Nephron progenitor cell (in vitro differentiated cells): ENCODE data around the gene MRGPRF.

Source experiments
- DNase-seq: peaks from one replicate; pipeline ENCODE4 v3.0.0; 2021
- H3K27ac Mint-ChIP-seq: 2 replicates; pipeline ENCODE4 v1.8.0; 2021; ENCODE audit warnings: mild to moderate bottlenecking, moderate library complexity, mixed read lengths
- H3K27me3 Mint-ChIP-seq: 2 replicates; pipeline ENCODE4 v1.8.0; 2021; ENCODE audit warnings: mild to moderate bottlenecking, low read depth, mixed read lengths; ENCODE audit not compliant: poor library complexity
- H3K36me3 Mint-ChIP-seq: 2 replicates; pipeline ENCODE4 v1.8.0; 2021; ENCODE audit warnings: low read depth, mixed read lengths
- H3K4me1 Mint-ChIP-seq: 2 replicates; pipeline ENCODE4 v1.8.0; 2021; ENCODE audit warnings: mixed read lengths
- H3K4me3 Mint-ChIP-seq: 2 replicates; pipeline ENCODE4 v1.8.0; 2021; ENCODE audit warnings: mild to moderate bottlenecking, moderate library complexity, mixed read lengths
- H3K9me3 Mint-ChIP-seq: 2 replicates; pipeline ENCODE4 v1.8.0; 2021; ENCODE audit warnings: mild to moderate bottlenecking, moderate library complexity, mixed read lengths
- TF ChIP-seq, protein P1 (sequence below): fragments of 200-600 bp; sonication (generic); IDR thresholded peaks from 2 replicates; pipeline ENCODE4 v1.5.0; 2021; ENCODE audit warnings: antibody characterized with exemption

The MRGPRF gene

DNA sequence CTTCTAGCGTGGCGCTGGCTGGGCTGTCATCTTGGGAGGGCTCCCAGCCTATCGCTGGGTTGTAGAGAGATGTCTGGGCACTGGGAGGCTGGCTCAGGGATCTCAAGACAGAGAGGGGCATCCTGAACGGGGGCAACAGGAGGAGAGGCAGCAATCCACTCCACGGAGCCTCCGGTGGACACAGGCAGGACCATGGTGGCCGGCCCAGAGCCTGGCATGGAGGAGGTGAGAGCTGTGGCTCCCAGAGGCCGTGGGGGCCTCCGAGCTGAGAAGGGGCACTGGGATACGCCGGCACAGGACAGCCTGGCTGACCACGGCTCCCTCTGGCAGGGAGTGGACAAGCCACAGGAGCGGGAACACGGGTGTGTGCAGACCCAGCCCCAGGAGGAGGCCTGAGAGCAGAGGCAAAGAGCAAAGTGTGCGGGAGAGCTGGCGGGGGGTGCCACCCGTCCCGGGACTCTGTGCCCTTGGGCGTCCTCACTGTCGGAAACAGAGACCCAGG is 9.1 kb downstream of the MRGPRF start:
- TF ChIP-seq, protein P1, sequence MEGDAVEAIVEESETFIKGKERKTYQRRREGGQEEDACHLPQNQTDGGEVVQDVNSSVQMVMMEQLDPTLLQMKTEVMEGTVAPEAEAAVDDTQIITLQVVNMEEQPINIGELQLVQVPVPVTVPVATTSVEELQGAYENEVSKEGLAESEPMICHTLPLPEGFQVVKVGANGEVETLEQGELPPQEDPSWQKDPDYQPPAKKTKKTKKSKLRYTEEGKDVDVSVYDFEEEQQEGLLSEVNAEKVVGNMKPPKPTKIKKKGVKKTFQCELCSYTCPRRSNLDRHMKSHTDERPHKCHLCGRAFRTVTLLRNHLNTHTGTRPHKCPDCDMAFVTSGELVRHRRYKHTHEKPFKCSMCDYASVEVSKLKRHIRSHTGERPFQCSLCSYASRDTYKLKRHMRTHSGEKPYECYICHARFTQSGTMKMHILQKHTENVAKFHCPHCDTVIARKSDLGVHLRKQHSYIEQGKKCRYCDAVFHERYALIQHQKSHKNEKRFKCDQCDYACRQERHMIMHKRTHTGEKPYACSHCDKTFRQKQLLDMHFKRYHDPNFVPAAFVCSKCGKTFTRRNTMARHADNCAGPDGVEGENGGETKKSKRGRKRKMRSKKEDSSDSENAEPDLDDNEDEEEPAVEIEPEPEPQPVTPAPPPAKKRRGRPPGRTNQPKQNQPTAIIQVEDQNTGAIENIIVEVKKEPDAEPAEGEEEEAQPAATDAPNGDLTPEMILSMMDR, result no peak
- H3K36me3 Mint-ChIP-seq, result no peaks in the 10 kb centered on the region
- peaks cover 51% of the 10 kb centered on the region for H3K4me1 Mint-ChIP-seq
- no peak overlapping the region for H3K27ac Mint-ChIP-seq
- peaks cover 10% of the 10 kb centered on the region for H3K27me3 Mint-ChIP-seq
- H3K9me3 Mint-ChIP-seq, result no peaks in the 10 kb centered on the region
- H3K4me3 Mint-ChIP-seq, result no peak overlapping the region
- DNase-seq, result no peak

DNA sequence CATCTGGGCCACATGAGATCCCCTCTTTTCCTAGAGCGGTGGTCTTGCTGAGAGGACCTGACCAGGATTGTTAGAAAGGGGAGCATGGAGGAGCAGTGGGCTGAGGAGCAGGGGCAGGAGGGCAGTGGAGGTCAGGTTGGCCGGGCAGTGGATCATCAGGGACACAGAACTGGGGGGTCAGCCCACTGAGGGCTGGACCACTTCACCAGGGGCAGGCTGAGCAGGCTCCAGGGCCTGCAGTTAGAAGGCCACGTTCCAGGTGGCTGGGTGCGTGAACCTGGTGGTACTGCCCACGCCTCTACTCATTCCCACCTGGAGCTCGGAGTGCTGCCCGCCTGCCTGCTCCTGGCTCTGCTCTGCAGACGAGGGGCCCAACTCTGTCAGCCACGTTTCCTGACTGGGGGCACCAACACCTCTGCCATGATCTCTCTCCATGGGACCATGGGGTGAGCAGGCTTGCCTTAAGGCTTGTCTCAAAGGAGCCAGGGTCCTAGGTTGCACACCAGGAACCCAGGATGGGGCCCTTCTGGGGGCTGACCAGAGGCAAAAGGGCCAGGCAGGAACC is 9.7 kb downstream of the MRGPRF start:
- H3K27ac Mint-ChIP-seq, result no peak overlapping the region
- H3K4me1 Mint-ChIP-seq, result peaks cover 51% of the 10 kb centered on the region
- no peaks in the 10 kb centered on the region for H3K9me3 Mint-ChIP-seq
- DNase-seq, result no peak
- H3K36me3 Mint-ChIP-seq, result no peaks in the 10 kb centered on the region
- TF ChIP-seq, protein P1, result no peak
- H3K4me3 Mint-ChIP-seq, result no peak overlapping the region
- peaks cover 11% of the 10 kb centered on the region for H3K27me3 Mint-ChIP-seq

DNA sequence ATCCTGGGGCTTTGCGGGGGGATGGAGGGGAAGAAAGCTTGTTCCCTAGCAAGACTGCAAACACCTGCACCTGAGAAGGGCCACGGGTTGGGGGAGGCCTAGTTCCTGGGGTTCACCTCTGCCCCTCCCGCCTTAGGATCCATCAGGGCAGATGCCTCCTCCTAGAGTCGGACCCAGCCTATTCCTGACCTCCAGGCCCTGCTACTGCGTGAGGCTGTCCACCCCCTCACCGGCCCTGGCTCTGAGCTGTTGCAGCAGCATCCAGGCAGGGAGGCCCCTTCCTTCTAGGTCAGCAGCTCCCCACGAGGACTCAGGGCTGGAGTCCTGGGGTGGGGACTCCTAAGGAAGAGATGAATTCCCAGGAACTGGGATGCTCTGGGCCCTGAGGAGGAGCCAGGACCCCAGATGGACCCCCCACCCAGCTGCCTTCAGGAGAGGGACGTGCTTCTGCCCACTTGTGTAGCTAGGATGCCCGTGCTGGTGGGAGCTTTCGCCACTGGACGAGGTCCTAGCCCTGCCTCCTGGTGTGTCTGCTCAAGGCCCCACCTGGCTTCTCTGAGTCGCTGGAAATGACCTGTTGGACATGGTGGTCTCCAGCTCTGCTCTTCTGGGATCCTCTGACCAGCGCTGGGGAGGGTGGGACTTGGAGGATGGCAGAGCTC is 10.3 kb downstream of the MRGPRF start:
- DNase-seq, result no peak
- H3K27me3 Mint-ChIP-seq, result peaks cover 13% of the 10 kb centered on the region
- no peaks in the 10 kb centered on the region for H3K36me3 Mint-ChIP-seq
- no peak overlapping the region for H3K27ac Mint-ChIP-seq
- peaks cover 50% of the 10 kb centered on the region for H3K4me1 Mint-ChIP-seq
- TF ChIP-seq, protein P1, result no peak
- H3K9me3 Mint-ChIP-seq, result no peaks in the 10 kb centered on the region
- no peak overlapping the region for H3K4me3 Mint-ChIP-seq

DNA sequence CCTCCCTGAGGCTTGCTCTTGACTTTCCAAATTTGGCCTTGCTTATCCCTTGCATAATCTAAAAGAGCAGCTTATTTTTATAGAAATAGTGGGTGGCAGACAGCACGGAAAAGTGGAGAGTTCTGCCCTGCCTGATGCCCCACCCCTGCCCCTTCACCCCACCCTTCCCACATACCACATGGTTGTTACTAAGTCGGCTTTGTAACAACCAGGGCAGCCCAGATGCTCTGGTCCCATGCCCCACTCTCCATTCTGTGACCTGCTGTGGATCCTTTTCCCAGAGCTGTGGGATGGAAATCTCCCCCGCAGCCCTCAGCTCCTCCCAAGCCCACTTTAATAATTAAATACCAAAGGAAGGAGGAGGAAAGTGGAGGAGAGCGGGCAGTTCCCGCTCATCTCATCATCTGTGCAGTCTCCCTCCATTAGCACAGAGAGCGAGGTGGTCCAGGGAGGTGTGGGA is 10.9 kb downstream of the MRGPRF start:
- H3K27me3 Mint-ChIP-seq, result peaks cover 13% of the 10 kb centered on the region
- H3K4me1 Mint-ChIP-seq, result peaks cover 45% of the 10 kb centered on the region
- no peaks in the 10 kb centered on the region for H3K9me3 Mint-ChIP-seq
- no peak for DNase-seq
- TF ChIP-seq, protein P1, result no peak
- H3K36me3 Mint-ChIP-seq, result no peaks in the 10 kb centered on the region
- no peak overlapping the region for H3K4me3 Mint-ChIP-seq
- H3K27ac Mint-ChIP-seq, result no peak overlapping the region

DNA sequence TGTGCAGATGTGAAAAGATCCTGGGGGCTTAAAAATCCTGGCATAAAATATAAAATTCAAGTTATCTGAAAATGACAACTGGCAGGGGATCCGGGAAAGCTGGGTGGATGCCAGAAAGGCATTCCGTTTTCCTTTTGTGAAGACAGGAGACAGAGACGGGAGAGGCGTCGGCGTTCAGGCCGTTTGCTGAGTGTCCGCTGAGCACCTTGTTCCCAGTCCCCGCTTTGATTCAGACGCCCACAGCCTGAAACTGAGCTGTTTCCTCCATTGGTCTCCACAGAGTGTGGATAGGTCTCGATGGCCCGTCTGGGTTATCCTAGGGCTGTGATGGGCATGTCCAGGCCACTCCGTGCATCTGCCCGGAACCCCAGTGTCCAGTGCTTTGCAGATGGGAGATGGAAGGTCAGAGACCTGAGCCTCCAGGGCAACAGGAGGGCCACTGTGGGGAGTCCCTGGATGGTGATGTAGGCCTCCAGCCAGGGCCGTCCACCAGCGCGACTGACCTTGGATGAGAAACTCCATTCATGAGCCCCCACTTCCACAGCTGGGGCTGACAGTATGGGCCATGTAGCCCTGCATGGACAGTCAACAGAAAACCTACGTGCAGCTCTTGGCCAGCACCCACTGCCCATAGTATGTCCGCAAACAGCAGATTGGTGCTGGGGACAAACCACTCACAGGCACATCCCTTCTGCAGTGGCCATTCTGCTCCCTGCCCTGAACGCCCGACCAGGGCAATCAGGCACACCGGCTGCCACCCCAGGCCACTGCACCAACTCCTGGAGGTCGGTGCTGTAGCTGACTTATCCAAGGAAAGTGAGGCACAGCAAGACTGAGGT is 11.6 kb downstream of the MRGPRF start:
- Mint-ChIP-seq H3K27ac (no peak overlapping the region), H3K4me3 (no peak overlapping the region), H3K27me3 (peaks cover 13% of the 10 kb centered on the region), H3K36me3 (no peaks in the 10 kb centered on the region), H3K4me1 (peaks cover 38% of the 10 kb centered on the region), H3K9me3 (no peaks in the 10 kb centered on the region)
- no peak for DNase-seq
- TF ChIP-seq, protein P1, result no peak
